GM19035 (cell line): Measurements from ENCODE around the gene GRK4.
"Not testable (repeated sequence)": the region's sequence is repeated elsewhere in the genome, so short reads cannot be mapped to it uniquely, and the experiment has no call there.

ENCODE experiments used
- ATAC-seq: cut with Tn5 transposase; IDR thresholded peaks from one replicate; pipeline ENCODE4 v1.9.1; 2021; ENCODE audit not compliant: unreplicated experiment

The GRK4 gene

GRCh38 chr4:3037957-3038461 is 74.6 kb downstream of the GRK4 start:
- no peak for ATAC-seq

GRCh38 chr4:3039706-3040366 is 76.5 kb downstream of the GRK4 start:
- no peak for ATAC-seq

- ATAC-seq, result no peak
Measured at GRCh38 chr4:3040452-3041191, 77.3 kb downstream of the GRK4 start.

GRCh38 chr4:3041192-3042142 is 78.1 kb downstream of the GRK4 start:
- ATAC-seq, result peak; percentile 36

- ATAC-seq, result no peak
Measured at GRCh38 chr4:3042226-3042625, 78.9 kb downstream of the GRK4 start.

GRCh38 chr4:3043282-3044020 is 80.1 kb downstream of the GRK4 start:
- ATAC-seq, result no peak

GRCh38 chr4:3044870-3045819 is 81.8 kb downstream of the GRK4 start:
- no peak for ATAC-seq

- ATAC-seq, result no peak
Measured at GRCh38 chr4:3046162-3046561, 82.8 kb downstream of the GRK4 start.

GRCh38 chr4:3046623-3047022 is 83.3 kb downstream of the GRK4 start:
- no peak for ATAC-seq

- peak; percentile 94 for ATAC-seq
Measured at GRCh38 chr4:3047464-3048286, 84.3 kb downstream of the GRK4 start.

GRCh38 chr4:3051141-3051897 is 87.9 kb downstream of the GRK4 start:
- not testable (repeated sequence) for ATAC-seq

GRCh38 chr4:3054169-3054759 is 90.9 kb downstream of the GRK4 start:
- ATAC-seq, result no peak

GRCh38 chr4:3059943-3060342 is 96.6 kb downstream of the GRK4 start:
- ATAC-seq, result no peak

- no peak for ATAC-seq
Measured at GRCh38 chr4:3060946-3061345, 97.6 kb downstream of the GRK4 start.

GRCh38 chr4:3062471-3062870 is 99.1 kb downstream of the GRK4 start:
- no peak for ATAC-seq

GRCh38 chr4:3065551-3065950 is 102.2 kb downstream of the GRK4 start:
- ATAC-seq, result no peak

- no peak for ATAC-seq
Measured at GRCh38 chr4:3066836-3067400, 103.5 kb downstream of the GRK4 start.
